ENCODE data around the gene PHACTR1. TPM values are rescaled to one million over a fixed set of nuclear protein-coding genes. Genes with fewer than 3 reads are reported as not detected.

The PHACTR1 gene
- total RNA-seq, 1 donor from 2014 or later = 1.6 TPM

- no peak for ATAC-seq
Measured at GRCh38 chr6:12851123-12851695, 134.6 kb downstream of the PHACTR1 start.

GRCh38 chr6:12861603-12862002, 145.0 kb downstream of the PHACTR1 start:
- no peak for ATAC-seq

DNA sequence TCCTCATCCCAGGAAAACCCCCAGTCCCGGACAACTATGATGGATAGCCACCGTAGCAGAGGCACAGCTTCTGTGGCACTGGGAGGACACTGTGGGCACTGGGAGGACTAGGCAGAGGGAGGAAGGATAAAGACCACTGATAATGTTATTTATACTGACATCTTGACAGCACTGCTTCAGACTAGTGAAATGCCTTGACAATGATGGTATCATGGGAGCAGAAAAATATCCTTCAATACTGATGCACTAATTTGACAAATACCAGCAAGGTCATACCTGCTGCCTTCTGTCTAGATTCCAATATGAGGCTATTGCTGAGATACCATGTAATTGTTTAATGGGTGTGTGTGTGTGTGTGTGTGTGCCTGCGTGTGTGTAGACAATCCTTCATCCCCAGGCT, 148.6 kb downstream of the PHACTR1 start:
- no peak for ATAC-seq

DNA sequence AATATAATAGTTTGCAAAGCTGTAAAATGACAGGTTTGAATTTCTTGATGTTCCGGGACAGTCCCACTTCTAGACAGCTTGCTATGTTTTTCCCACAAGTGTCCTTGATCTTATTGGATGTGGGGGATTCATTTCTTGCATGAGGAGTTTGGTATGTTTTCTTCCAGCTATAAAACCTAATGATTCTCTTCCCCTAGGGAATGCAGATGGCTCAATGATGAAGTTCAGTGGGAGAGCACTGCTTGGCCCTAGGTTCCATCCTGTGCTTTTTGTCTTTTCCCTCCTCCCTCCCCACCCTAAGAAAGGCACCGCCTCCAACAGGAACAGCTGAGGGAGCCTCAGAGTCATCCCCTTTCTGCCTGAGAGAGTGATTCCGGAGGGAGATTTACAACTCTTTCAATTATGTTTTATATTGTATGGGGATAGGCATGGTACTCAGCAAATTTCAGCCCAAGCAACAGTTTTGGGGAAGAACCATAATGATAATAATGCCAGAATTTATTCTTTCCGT, 149.2 kb downstream of the PHACTR1 start:
- no peak for ATAC-seq

GRCh38 chr6:12866422-12867029, 150.0 kb downstream of the PHACTR1 start:
- no peak for ATAC-seq

DNA sequence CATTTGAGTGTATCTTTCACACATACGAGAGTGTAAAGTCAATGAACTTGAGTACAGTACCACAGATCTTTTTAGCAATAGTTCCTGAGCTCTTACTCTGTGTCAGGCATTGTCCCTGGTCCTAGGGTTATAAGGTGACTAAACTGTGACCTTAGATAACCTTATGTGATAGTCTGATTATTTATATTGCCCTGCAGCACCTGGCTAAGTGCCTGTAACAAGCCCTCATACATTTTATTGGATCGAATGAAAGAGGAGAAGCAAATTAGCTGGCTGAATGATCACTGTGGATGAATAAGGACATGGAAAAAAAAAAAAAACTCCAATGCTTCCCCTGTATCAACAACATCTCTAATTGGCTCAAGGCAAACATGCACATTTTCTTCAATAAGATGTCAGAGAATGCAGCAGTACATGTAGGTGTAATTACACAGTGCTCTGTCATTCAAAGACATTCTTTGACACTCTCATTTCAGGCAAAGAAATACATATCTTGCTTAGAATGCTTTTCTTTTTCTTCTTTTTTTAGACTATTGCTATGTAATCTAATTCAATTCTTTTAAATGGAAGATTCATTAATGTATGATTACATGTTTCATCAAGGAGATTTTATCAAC, 153.4 kb downstream of the PHACTR1 start:
- ATAC-seq = no peak

- no peak for ATAC-seq
Measured at GRCh38 chr6:12873691-12874090, 157.1 kb downstream of the PHACTR1 start.

DNA sequence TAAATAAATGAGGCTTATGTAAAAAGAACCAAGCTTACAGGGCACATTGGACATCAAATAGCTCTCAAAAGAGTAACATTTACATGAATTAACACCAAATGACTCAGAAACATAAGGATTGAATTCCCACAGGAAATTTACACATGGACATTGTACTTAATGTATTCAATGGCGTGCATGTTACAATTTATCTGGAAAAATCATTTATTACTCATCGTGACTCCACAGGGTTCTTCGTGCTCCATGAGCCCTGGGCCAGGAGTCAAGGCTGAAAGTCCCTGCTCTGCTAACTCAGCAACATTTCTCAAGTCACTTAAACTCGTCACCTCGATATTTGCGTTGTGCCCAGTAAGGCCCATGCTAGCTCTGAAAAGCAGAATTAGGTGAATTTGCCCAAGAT, 158.5 kb downstream of the PHACTR1 start:
- no peak for ATAC-seq

- no peak for ATAC-seq
Measured at GRCh38 chr6:12878741-12879140, 162.2 kb downstream of the PHACTR1 start.

DNA sequence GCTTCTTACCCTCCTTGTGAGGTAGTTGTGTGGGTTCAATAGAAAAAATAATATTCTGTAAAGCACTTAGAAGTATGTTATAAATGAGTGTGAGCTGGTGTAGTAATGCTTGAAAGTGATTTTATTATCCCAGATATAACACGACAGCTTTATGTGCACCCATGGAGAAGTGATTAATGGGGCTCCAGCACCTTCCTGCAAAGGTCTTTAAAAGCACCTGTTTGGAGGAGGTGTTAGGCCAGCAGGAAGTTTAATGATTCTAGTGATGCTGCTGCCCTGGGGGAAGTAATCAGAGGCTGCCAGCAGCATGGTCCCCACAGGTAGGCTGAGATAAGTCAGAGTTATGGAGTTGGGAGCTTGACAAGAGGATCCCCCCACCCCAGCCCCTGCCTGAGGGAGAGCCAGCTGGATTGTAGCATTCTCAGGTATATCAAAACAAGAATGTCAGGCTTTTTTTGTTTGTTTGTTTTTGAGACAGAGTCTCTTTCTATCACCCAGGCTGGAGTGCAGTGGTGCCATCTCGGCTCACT, 166.3 kb downstream of the PHACTR1 start:
- ATAC-seq = no peak

DNA sequence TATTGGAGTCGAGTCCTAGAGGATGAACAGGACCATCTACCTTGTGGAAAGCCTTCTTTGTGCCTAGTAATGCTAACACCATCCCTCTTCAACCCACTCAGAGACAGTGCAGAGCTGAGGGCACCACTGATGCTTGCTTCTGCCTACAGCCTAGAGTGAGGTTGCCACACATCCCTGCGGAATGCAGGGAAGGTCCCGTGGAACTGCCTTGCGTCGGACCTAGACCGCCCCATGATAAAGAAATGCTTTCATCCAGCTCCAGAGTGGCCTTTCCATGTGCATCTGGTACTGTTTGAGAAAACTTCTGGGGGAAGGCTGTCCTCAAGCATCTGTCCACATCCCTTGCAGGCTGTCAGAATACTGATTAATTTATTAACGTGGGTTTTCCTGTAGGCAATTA, 168.4 kb downstream of the PHACTR1 start:
- ATAC-seq = no peak

DNA sequence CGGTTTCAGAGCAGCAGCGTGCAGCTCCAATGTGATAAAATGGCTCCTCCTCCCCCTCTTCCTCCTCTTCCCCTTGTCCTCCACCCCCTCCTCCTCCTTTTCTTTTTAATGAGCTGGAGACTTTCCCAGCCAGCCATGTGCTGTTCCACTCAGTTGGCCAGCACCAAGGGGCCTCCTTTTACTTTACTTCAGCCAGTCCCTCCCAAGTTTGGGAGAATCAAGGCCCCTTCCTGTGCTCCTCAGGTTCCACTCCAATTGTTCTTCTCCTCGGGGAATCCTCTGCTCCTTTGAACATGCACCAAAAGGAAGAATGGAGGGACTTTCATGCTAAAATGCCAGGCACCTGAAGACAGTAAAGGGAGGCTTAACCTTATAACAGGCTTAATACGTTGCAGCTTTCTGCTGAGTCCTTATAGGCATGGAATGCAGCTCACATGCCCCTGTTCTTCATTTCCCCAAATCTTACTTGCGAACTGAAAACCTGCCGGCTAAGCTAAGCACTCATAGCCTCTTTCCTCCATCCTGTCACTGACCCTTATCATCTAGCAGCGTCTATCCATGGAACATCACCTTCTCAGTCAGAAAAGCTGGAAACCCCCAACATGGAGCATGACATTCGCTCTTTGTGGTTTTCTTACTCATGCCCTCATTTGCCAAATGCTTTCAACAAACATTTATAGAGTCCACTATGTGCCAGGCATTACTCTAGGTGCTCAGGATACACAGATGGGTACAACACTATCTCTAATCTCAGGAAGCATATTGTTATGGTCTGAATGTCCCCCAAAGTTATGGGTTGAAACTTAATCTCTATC, 170.6 kb downstream of the PHACTR1 start:
- no peak for ATAC-seq

DNA sequence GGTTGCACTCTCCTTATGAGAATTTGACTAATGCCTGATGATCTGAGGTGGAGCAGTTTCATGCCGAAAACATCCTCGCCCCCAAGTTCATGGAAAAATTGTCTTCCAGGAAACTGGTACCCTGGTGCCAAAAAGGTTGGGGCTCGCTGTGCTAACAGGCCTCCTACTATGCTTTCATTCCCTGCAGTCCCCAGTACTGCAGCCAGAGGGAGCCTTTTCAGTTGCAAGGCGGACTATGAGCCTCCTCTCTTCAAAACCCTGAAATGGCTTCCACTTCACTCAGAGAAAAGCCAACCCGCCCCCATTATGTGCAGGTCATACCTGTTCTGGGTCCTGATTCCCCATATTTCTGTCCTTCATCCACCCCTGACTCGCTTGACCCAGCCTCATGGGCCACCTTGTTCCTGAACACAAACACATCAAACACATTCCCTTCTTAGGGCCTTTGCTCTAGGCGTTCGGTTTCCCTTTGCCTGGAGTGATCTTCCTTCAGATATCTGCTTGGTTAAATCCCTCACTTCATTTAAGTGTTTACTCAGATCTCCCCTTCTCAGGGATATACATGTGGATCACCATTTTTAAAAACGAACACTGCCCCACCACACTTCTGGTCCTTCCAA, 173.7 kb downstream of the PHACTR1 start:
- no peak for ATAC-seq

DNA sequence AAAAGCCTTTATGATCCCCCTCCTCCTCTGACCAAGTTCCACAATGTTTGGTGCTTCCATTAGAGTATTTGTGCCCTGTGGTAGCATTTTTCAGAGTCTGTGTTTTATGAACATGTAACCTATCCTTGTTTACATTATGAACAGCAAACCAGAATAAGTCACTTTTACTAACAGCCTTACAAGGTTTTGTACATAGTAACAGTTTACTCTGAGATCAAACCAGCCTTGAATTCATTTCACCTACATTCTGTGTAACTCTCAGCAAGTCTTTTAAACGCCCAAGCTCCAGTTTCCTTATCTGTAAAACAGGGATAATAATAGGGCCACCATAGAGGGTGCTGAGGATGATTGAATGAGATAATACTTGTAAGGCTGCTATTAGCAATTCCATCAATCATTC, 175.0 kb downstream of the PHACTR1 start:
- no peak for ATAC-seq

GRCh38 chr6:12892151-12892550, 175.6 kb downstream of the PHACTR1 start:
- no peak for ATAC-seq

- no peak for ATAC-seq
Measured at GRCh38 chr6:12893036-12893435, 176.5 kb downstream of the PHACTR1 start.

- ATAC-seq = no peak
Measured at GRCh38 chr6:12895721-12896120, 179.2 kb downstream of the PHACTR1 start.

- ATAC-seq = no peak
Measured at GRCh38 chr6:12896208-12896733, 179.7 kb downstream of the PHACTR1 start.

GRCh38 chr6:12898603-12899002, 182.0 kb downstream of the PHACTR1 start:
- no peak for ATAC-seq

DNA sequence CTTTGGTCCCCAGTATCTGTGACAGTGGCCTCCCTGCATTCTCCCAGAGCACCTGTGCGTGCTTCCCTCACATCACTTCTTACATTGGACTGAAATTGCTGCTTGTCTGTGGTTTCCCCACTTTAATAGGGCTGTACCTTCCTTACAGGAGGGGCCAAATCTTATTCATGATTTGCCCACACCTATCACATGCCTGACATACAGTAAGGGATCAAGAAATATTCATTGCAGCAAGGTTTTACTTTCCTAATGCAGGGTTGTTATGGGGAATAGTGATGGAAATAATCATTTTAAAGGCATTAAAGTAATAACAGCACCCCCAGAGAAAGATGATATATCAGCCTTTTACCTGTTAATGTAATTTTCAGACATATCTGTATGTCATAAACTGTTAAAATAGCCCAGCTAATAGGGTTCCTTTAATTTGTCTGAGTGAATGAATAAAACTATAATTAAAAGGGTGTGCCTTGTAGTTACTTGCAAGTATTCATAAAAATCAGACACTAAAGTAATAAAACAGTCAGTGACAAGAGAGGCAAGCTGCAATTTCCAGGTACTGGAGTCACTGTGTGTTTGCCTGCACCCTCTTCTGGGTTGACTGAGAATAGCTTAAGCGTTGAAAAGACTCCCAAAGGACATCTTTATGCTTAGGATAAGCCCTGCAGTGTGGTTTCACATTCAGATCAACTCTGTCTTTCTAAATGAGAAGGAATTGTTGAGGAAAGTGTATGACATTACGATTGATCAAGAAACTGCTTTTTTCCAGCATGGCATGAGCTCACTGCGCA, 182.7 kb downstream of the PHACTR1 start:
- ATAC-seq = no peak

- ATAC-seq = no peak
Measured at GRCh38 chr6:12903246-12903645, 186.7 kb downstream of the PHACTR1 start.
